Measurements from ENCODE around the gene CABP1.

CABP1 gene

GRCh38 chr12:120710031-120710804, 69.8 kb downstream of the CABP1 start, which contains the start of gene UNC119B:
Gene UNC119B (plus strand): TSS chr12:120710458. CDS start chr12:120710475, 17 bp downstream.
- TF ChIP-seq CTCF (conservative IDR thresholded peaks at IDR 0.05; ENCODE audit: low read length), result no peak
- no peak for TF ChIP-seq EZH2phosphoT487 (IDR thresholded peaks at IDR 0.05; ENCODE audit: borderline replicate concordance)
- Histone ChIP-seq H3K9ac (ENCODE audit: low read depth, low read length, poor library complexity, severe bottlenecking) (peak within 1 kb of the TSS; percentile 76), H3K36me3 (ENCODE audit: insufficient read depth, low read length) (no peaks in the 10 kb centered on the region; the same call in 1 of the 2 replicates), H4K20me1 (ENCODE audit: insufficient read depth, low read length, poor library complexity, severe bottlenecking) (no peaks in the 10 kb centered on the region), H3K79me2 (ENCODE audit: insufficient read depth, low read length) (peaks cover 29% of the 10 kb centered on the region), H3K4me3 (ENCODE audit: low read length, poor library complexity, severe bottlenecking) (peak within 1 kb of the TSS; percentile 90), H3K9me3 (ENCODE audit: insufficient read depth, low read depth, low read length) (no peaks in the 10 kb centered on the region), H3K27me3 (ENCODE audit: insufficient read depth, low read length, poor library complexity, severe bottlenecking) (no peaks in the 10 kb centered on the region), H3K4me2 (ENCODE audit: low read depth, low read length, poor library complexity, severe bottlenecking) (peak within 1 kb of the TSS; percentile 90), H3K9me2 (replicated peaks; ENCODE audit: low read depth, low read length) (no peaks in the 10 kb centered on the region), H3K4me1 (ENCODE audit: insufficient read depth, low read length, poor library complexity, severe bottlenecking) (peaks cover 33% of the 10 kb centered on the region), H3F3A (ENCODE audit: low read depth) (peaks cover 17% of the 10 kb centered on the region; the same call in 1 of the 2 replicates), H2AFZ (ENCODE audit: low read length) (peak within 1 kb of the TSS; percentile 90)

DNA sequence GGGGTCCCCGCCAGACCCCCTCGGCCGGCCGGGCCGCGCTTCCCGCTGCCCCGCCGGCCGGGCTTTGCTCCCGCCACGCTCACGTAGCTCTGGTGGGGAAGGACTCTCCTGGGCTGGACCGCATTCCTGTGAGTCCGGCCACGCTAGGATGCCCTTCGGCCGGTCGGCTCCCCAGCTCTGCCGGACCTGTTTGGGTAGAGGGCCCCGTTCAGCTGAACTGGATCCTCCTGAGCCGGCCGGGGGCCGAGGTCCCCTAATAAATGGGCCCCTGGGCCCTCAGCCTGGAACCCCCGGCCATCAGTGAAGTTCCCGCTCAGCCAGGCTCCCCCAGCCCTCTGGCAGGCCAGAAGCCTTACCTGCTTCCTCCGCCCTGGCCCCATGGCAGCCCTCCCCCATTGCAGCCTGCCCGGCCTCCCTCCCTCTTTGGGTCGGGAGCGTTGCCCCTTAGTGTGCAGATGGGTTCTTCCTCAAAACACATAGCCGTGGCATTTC, 70.4 kb downstream of the CABP1 start:
- peaks cover 17% of the 10 kb centered on the region; the same call in 1 of the 2 replicates for H3F3A ChIP-seq (ENCODE audit: low read depth)
- peak overlapping the region; percentile 90; the same call in 1 of the 2 replicates for H2AFZ ChIP-seq (ENCODE audit: low read length)
- H3K4me3 ChIP-seq (ENCODE audit: low read length, poor library complexity, severe bottlenecking), result peak overlapping the region; percentile 90
- H3K36me3 ChIP-seq (ENCODE audit: insufficient read depth, low read length), result no peaks in the 10 kb centered on the region; the same call in 1 of the 2 replicates
- H4K20me1 ChIP-seq (ENCODE audit: insufficient read depth, low read length, poor library complexity, severe bottlenecking), result no peaks in the 10 kb centered on the region
- no peaks in the 10 kb centered on the region for H3K9me3 ChIP-seq (ENCODE audit: insufficient read depth, low read depth, low read length)
- H3K4me2 ChIP-seq (ENCODE audit: low read depth, low read length, poor library complexity, severe bottlenecking), result peak overlapping the region; percentile 90
- no peaks in the 10 kb centered on the region for H3K9me2 ChIP-seq (replicated peaks; ENCODE audit: low read depth, low read length)
- H3K9ac ChIP-seq (ENCODE audit: low read depth, low read length, poor library complexity, severe bottlenecking), result peak overlapping the region; percentile 76
- no peaks in the 10 kb centered on the region for H3K27me3 ChIP-seq (ENCODE audit: insufficient read depth, low read length, poor library complexity, severe bottlenecking)
- peaks cover 33% of the 10 kb centered on the region for H3K4me1 ChIP-seq (ENCODE audit: insufficient read depth, low read length, poor library complexity, severe bottlenecking)
- H3K79me2 ChIP-seq (ENCODE audit: insufficient read depth, low read length), result peaks cover 29% of the 10 kb centered on the region
- no peak for TF ChIP-seq CTCF (conservative IDR thresholded peaks at IDR 0.05; ENCODE audit: low read length)
- TF ChIP-seq EZH2phosphoT487 (IDR thresholded peaks at IDR 0.05; ENCODE audit: borderline replicate concordance), result no peak

- Histone ChIP-seq H4K20me1 (ENCODE audit: insufficient read depth, low read length, poor library complexity, severe bottlenecking) (no peaks in the 10 kb centered on the region), H2AFZ (ENCODE audit: low read length) (0 out of 2 replicates have a peak overlapping the region, but pooled peaks have one; percentile 90), H3F3A (ENCODE audit: low read depth) (peaks cover 17% of the 10 kb centered on the region; the same call in 1 of the 2 replicates), H3K27me3 (ENCODE audit: insufficient read depth, low read length, poor library complexity, severe bottlenecking) (no peaks in the 10 kb centered on the region), H3K4me1 (ENCODE audit: insufficient read depth, low read length, poor library complexity, severe bottlenecking) (peaks cover 33% of the 10 kb centered on the region), H3K4me2 (ENCODE audit: low read depth, low read length, poor library complexity, severe bottlenecking) (peak overlapping the region; percentile 90), H3K9me3 (ENCODE audit: insufficient read depth, low read depth, low read length) (no peaks in the 10 kb centered on the region), H3K36me3 (ENCODE audit: insufficient read depth, low read length) (peaks cover 3% of the 10 kb centered on the region; the same call in 1 of the 2 replicates), H3K9me2 (replicated peaks; ENCODE audit: low read depth, low read length) (no peaks in the 10 kb centered on the region), H3K9ac (ENCODE audit: low read depth, low read length, poor library complexity, severe bottlenecking) (peak overlapping the region; percentile 76), H3K4me3 (ENCODE audit: low read length, poor library complexity, severe bottlenecking) (peak overlapping the region; percentile 90), H3K79me2 (ENCODE audit: insufficient read depth, low read length) (peaks cover 29% of the 10 kb centered on the region)
- TF ChIP-seq EZH2phosphoT487 (IDR thresholded peaks at IDR 0.05; ENCODE audit: borderline replicate concordance), result no peak
- no peak for TF ChIP-seq CTCF (conservative IDR thresholded peaks at IDR 0.05; ENCODE audit: low read length)
Observed at GRCh38 chr12:120711411-120711810, 71.0 kb downstream of the CABP1 start.
